ENCODE results near the gene ZNF605.
"Not testable (repeated sequence)": the region's sequence is repeated elsewhere in the genome, so short reads cannot be mapped to it uniquely, and the experiment has no call there.

The ZNF605 gene

GRCh38 chr12:132956011-132956788 lies at the start of gene ZNF605:
TSS of gene ZNF605 (minus strand) at chr12:132956306. CDS start at chr12:132945635, 10,671 bp downstream.
- peak; percentile 64 for DNase-seq (ENCODE audit: low read depth)

- DNase-seq (ENCODE audit: low read depth) = no peak
These were observed 42.6 kb upstream of the ZNF605 start for GRCh38 chr12:132998741-132999140.

GRCh38 chr12:132986885-132987225 lies 30.7 kb upstream of the ZNF605 start:
- no peak for DNase-seq (ENCODE audit: low read depth)

- DNase-seq (ENCODE audit: low read depth) = peak; percentile 71
These were observed 30.1 kb upstream of the ZNF605 start, which contains the start of gene ZNF26 for GRCh38 chr12:132986001-132986884. TSS of gene ZNF26 (plus strand) at chr12:132986367. CDS start at chr12:132986841, 474 bp downstream.

- DNase-seq (ENCODE audit: low read depth) = not testable (repeated sequence)
These were observed 20.8 kb upstream of the ZNF605 start for GRCh38 chr12:132976870-132977269.

- DNase-seq (ENCODE audit: low read depth) = no peak
These were observed 16.3 kb upstream of the ZNF605 start for GRCh38 chr12:132972374-132972773.

GRCh38 chr12:132967736-132968135 lies 11.6 kb upstream of the ZNF605 start:
- DNase-seq (ENCODE audit: low read depth) = no peak

- no peak for DNase-seq (ENCODE audit: low read depth)
These were observed 10.7 kb upstream of the ZNF605 start for GRCh38 chr12:132966676-132967415.

- DNase-seq (ENCODE audit: low read depth) = no peak
These were observed 9.7 kb upstream of the ZNF605 start for GRCh38 chr12:132965796-132966195.

- DNase-seq (ENCODE audit: low read depth) = not testable (repeated sequence)
These were observed 7.8 kb upstream of the ZNF605 start for GRCh38 chr12:132963947-132964346.

GRCh38 chr12:132961790-132962189 lies 5.7 kb upstream of the ZNF605 start:
- not testable (repeated sequence) for DNase-seq (ENCODE audit: low read depth)

GRCh38 chr12:132955094-132956010 lies 754 bp downstream of the ZNF605 start:
- no peak for DNase-seq (ENCODE audit: low read depth)

- DNase-seq (ENCODE audit: low read depth) = no peak
These were observed 1.5 kb downstream of the ZNF605 start for GRCh38 chr12:132954471-132955048.

- no peak for DNase-seq (ENCODE audit: low read depth)
These were observed 2.3 kb downstream of the ZNF605 start for GRCh38 chr12:132953771-132954170.

- no peak for DNase-seq (ENCODE audit: low read depth)
These were observed 3.0 kb downstream of the ZNF605 start for GRCh38 chr12:132953163-132953425.

GRCh38 chr12:132952371-132953162 lies 3.5 kb downstream of the ZNF605 start:
- DNase-seq (ENCODE audit: low read depth) = no peak

- no peak for DNase-seq (ENCODE audit: low read depth)
These were observed 4.5 kb downstream of the ZNF605 start for GRCh38 chr12:132951649-132952048.

- no peak for DNase-seq (ENCODE audit: low read depth)
These were observed 5.1 kb downstream of the ZNF605 start for GRCh38 chr12:132950844-132951535.

Data from stimulated activated CD8-positive, alpha-beta memory T cell treated with anti-CD3 and anti-CD28 coated beads, Interleukin-15, amount 100 ng/mL, for 24 hours (primary cell).